CD4-positive, alpha-beta T cell treated with Interleukin-4 for 1 hour (primary cell): ENCODE results near the gene HCST.
"Not testable (repeated sequence)": the region's sequence is repeated elsewhere in the genome, so short reads cannot be mapped to it uniquely, and the experiment has no call there.

ENCODE experiments used
- DNase-seq, 2 donors: peaks; one replicate each; pipeline ENCODE4 v3.0.0-alpha.2; 2020 to 2022

HCST gene

DNA sequence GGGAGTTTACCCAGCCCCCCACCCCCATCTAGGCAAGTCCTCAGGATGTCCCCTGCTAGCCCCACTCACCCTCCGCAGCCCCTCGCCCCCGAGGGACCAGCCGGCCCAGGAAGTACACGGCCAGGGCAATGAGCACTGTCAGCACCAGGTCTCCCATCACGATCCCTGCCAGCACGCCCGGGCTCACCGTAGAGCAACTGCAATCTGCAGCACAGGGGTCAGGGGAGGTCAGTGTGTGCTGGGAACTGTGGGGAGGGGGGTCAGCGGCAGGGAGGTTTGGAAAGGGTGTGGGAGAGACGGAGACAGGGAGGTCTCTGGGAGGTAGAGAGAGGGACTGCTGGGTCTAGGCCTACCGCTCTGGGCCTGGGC, 5.0 kb downstream of the HCST start:
- DNase-seq: no peak

GRCh38 chr19:35908010-35908441, 5.7 kb downstream of the HCST start, which contains the start of gene TYROBP:
TSS of gene TYROBP (minus strand) at chr19:35908295. CDS start at chr19:35908228, 67 bp downstream.
- no peak for DNase-seq

GRCh38 chr19:35908973-35909683, 6.8 kb downstream of the HCST start:
- DNase-seq: peak; percentile 45 to 92

- no peak for DNase-seq
Observed at GRCh38 chr19:35909684-35910035, 7.3 kb downstream of the HCST start.

DNA sequence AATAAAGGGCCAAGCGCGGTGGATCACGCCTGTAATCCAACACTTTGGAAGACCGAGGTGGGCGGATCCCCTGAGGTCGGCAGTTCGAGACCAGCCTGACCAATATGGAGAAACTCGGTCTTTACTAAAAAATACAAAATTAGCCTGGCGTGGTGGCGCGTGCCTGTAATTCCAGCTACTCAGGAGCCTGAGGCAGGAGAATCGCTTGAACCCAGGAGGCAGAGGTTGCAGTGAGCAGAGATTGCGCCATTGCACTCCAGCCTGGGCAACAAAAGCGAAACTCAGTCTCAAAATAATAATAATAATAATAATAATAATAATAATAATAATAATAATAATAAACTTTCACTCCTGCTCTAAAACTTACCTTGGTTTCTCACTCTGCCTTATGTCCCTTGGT, 8.0 kb downstream of the HCST start:
- not testable (repeated sequence) for DNase-seq

DNA sequence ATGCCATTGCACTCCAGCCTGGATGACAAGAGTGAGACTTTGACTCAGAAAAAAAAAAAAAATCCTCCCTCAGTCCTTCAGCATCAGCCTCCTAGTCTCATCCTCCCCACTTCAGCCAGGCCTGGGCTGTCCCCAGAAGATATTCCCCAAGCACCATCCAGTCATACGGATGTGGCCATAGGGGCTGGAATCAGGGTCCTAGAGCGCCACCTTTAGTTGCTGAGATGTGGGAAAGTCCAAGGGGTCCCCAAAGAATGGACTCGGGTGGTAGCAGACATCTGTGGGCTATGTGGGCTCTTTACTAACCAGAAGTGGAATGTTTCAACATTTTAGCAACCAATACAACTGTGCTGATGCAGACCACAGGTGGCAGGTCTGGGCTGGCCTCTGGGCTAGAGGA, 8.8 kb downstream of the HCST start:
- no peak for DNase-seq

GRCh38 chr19:35911790-35912189, 9.5 kb downstream of the HCST start:
- DNase-seq: peak in 1 of 2 donors; percentile 64

GRCh38 chr19:35913589-35913988, 11.3 kb downstream of the HCST start:
- DNase-seq: no peak

DNA sequence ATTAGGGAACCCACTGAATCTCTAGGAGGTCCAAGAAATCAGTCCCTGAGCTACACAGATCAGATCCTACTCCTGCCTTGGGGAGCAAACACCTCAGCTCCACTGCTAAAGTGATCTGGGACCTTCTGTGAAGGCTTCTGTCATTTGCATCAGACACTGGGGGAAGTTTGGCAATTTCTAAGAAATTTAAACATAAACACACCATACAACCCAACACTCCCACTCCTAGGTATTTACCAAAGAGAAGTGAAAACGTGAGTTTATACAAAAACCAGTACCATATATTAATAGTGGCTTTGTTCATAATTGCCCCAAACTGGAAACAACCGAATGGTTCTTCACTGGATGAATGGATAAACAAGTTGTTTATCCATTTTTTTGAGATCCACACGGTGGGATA, 13.1 kb downstream of the HCST start:
- DNase-seq: no peak

DNA sequence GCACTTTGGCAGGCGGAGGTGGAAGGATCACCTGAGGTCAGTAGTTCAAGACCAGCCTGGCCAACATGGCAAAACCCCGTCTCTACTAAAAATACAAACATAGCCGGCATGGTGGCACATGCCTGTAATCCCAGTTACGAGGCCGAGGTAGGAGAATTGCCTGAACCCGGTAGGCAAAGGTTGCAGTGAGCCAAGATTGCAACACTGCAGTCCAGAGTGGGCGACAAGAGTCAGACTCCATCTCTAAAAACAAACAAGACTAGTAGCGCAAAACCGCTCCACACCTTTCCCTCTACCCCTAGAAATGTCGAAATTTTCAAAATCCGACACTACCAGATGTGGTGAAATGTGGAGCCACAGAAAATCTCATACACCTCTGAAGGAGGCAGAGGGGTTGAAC, 17.0 kb downstream of the HCST start:
- DNase-seq: no peak

GRCh38 chr19:35921012-35921411, 18.7 kb downstream of the HCST start:
- no peak for DNase-seq

DNA sequence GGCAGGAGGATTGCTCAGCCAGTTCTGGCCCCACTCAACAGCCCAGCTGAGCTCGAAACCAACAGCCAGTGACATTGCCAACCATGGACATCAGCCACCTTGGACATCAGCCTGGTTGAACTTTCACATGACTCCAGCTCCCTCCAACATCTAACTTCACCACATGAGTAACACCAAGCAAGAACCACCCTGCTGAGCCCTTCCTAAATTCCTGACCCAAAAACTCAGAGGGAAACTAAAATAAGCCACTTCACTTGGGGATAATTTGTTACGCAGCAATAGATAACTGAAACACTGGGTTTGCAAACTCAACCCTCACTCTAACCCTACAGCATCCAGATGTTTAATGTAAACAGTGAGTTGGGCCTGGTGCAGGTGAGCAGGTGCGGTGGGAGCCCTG, 23.2 kb downstream of the HCST start:
- DNase-seq: no peak

DNA sequence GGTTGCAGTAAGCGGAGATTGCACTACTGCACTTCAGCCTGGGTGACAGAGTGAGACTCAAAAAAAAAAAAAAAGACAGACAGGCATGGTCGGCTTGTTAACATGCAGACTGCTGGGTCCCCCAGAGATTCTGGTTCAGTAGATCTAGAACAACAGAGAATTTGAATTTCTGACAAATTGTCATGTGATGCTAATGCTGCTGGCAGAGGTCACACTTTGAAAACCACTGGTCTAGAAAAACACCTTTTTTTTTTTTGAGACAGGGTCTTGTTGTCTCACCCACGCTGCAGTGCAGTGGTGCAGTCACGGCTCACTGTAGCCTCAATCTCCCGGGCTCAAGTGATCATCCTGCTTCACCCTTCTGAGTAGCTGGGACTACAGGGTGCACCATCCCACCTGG, 26.2 kb downstream of the HCST start:
- peak in 1 of 2 donors; percentile 57 for DNase-seq

DNA sequence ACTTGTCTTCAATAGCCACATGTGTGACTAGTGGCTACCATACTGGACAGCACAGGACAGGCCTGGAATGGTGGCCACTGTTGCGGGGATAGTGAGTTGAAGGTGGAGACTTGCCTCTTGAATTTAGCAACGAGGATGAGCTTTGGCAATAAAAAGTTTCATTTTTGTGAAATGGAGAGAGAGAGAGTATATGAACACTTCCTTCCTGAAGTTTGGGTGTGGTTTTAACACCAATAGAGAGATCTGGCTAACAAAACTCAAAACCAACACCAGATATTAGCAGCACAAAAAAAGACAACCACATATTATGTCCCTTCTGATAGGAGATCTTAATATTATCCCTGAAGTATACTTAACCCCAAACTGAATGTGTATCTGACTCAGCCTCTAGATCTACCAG, 27.5 kb downstream of the HCST start:
- DNase-seq: peak in 1 of 2 donors; percentile 75

GRCh38 chr19:35931161-35931873, 29.0 kb downstream of the HCST start:
- peak; percentile 100 for DNase-seq

GRCh38 chr19:35931874-35932202, 29.5 kb downstream of the HCST start:
- DNase-seq: no peak

GRCh38 chr19:35932291-35932936, 30.1 kb downstream of the HCST start:
- no peak for DNase-seq

- peak in 1 of 2 donors; percentile 51 for DNase-seq
Observed at GRCh38 chr19:35935911-35936737, 33.8 kb downstream of the HCST start, which contains the start of gene LRFN3. TSS of gene LRFN3 (plus strand) at chr19:35936374. CDS start at chr19:35939426, 3,052 bp downstream.

GRCh38 chr19:35936738-35937268, 34.5 kb downstream of the HCST start:
- DNase-seq: no peak

- no peak for DNase-seq
Observed at GRCh38 chr19:35937345-35938281, 35.3 kb downstream of the HCST start.
